ENCODE measurements around the gene RBFOX2. TPM values are rescaled to one million over a fixed set of nuclear protein-coding genes. Genes with fewer than 3 reads are reported as not detected.

The RBFOX2 gene
- total and polyA plus RNA-seq, 11 donors: 31.0 to 102 (median 84.0) TPM

DNA sequence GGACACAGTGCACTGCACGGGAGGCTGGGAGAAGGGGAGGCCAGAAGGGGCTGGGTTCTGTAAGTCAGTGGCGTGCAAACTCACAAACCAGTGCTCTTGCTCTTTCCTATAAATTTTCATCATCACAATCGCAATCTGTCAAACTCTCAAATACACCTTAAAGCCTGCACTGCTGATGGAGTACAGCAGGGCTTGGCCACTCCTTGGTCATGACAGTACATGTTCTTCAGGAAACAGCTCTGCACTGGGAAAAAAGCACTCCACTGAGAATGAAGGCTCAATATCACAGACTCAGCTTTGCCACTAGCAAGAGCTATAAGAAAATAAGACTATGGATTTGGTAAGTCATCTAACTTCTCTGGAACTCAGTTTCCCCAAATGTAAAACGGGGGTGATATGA lies 111.0 kb downstream of the RBFOX2 start:
- intact Hi-C loops (cut with DNase I): loop anchor here in 9 of 10 donors (5.0 to 10.0 kb wide), 8 partner anchors 75 to 493 kb away; no protein-coding TSS in a partner anchor
- TF ChIP-seq, protein P1, sequence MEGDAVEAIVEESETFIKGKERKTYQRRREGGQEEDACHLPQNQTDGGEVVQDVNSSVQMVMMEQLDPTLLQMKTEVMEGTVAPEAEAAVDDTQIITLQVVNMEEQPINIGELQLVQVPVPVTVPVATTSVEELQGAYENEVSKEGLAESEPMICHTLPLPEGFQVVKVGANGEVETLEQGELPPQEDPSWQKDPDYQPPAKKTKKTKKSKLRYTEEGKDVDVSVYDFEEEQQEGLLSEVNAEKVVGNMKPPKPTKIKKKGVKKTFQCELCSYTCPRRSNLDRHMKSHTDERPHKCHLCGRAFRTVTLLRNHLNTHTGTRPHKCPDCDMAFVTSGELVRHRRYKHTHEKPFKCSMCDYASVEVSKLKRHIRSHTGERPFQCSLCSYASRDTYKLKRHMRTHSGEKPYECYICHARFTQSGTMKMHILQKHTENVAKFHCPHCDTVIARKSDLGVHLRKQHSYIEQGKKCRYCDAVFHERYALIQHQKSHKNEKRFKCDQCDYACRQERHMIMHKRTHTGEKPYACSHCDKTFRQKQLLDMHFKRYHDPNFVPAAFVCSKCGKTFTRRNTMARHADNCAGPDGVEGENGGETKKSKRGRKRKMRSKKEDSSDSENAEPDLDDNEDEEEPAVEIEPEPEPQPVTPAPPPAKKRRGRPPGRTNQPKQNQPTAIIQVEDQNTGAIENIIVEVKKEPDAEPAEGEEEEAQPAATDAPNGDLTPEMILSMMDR (IDR thresholded peaks at IDR 0.05): no peak
- no peak for TF ChIP-seq POLR2A (IDR thresholded peaks at IDR 0.05)
- DNase-seq: no peak
- ATAC-seq: no peak
- Histone ChIP-seq H3K4me1 (peaks cover 12 to 97% (median 77%) of the 10 kb centered on the region in 12 donors), H3K9me3 (no peaks in the 10 kb centered on the region), H3K4me3 (no peak overlapping the region), H3K27ac (peak overlapping the region in 10 of 12 donors; percentile 29 to 71 (median 58)), H3K36me3 (no peaks in the 10 kb centered on the region), H3K27me3 (no peaks in the 10 kb centered on the region)
- 86 to 93% (median 91%) methylated on average over 4 of the region's 4 CpGs for WGBS, 4 donors

DNA sequence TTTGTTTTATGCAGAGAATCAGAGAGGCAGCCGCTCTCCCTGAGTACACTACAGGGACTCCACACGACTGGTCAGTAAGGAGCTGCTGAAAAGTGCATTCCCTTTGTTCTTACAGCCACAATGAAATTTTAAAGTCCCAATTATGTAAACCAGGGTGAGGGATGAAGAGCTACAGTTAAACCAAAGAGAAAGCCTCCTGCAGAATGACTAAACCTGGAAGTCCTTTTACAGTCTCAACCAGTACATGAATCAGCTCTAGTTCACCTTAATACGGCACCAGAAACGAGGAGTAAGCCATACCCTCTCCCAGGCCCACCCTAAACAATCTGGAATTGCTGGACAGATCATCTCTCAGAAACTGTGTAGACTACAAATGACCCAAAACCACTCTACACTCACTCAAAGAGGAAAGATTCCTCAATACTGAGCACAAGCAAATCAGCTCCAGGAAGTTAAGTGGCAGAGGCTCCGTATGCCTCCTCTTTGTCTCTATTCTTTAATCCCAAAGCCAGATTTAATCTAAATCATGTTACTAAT lies 113.1 kb downstream of the RBFOX2 start:
- Histone ChIP-seq H3K4me1 (peaks cover 12 to 97% (median 73%) of the 10 kb centered on the region in 12 donors), H3K4me3 (peak overlapping the region in 9 of 12 donors; percentile 37 to 58 (median 48)), H3K27ac (peak overlapping the region; percentile 57 to 91 (median 84)), H3K9me3 (no peaks in the 10 kb centered on the region), H3K27me3 (no peaks in the 10 kb centered on the region), H3K36me3 (no peaks in the 10 kb centered on the region)
- 7 to 17% (median 10%) methylated on average over 5 of the region's 5 CpGs for WGBS, 4 donors
- TF ChIP-seq, protein P1 (IDR thresholded peaks at IDR 0.05): no peak
- TF ChIP-seq POLR2A (IDR thresholded peaks at IDR 0.05): no peak
- DNase-seq (no peak), ATAC-seq (peak in 3 of 4 donors; percentile 3 to 9 (median 3))
- intact Hi-C loops (cut with DNase I): loop anchor here (2.0 to 10.0 kb wide), 13 partner anchors 21 to 491 kb away; no protein-coding TSS in a partner anchor

DNA sequence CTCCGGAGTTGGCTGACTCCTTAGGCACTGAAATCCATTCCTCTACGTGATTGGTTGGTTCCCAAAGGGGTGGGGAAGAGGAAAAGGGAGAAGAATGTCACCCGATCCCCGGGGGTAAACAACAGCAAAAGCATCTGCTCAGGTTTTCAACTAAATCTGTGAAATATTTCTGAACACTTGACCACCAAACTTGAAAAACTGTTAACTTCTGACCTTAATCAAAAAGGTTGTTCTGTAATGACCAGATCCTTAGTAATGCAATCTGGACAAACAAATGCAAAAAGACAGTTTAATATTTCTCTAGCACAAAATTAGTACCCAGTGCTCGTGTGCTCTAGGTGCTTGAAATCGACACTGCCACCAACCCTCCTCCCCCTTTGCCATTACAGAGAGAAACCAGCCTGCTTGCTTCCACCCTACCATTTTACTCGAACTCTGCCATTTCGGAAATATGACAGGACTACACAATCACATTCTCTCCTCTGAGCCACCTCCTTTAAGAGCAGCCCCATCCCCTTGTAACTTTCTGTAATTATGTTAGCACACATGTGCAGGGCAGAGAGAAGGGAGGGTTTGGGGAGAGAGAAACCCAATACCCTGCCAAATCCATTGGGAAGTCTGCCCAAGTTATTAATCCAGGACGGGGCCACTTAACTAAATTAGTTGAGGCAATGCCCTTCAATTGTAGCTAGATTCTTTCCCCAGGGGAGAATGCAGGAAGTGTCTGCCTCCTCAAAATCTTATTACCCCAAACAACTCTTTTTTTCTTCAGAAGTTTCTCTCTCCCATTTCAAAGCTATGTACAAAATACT lies 113.8 kb downstream of the RBFOX2 start:
- peaks cover 12 to 97% (median 77%) of the 10 kb centered on the region in 12 donors for H3K4me1 ChIP-seq
- no peaks in the 10 kb centered on the region for H3K36me3 ChIP-seq
- H3K27me3 ChIP-seq: no peaks in the 10 kb centered on the region
- intact Hi-C loops (cut with DNase I): loop anchor here (2.0 to 10.0 kb wide), 13 partner anchors 20 to 490 kb away; no protein-coding TSS in a partner anchor
- ATAC-seq (peak; percentile 87 to 92 (median 90)), DNase-seq (peak in 4 of 5 donors; percentile 69 to 85 (median 72))
- TF ChIP-seq POLR2A (IDR thresholded peaks at IDR 0.05): no peak
- TF ChIP-seq, protein P1 (IDR thresholded peaks at IDR 0.05): no peak
- H3K9me3 ChIP-seq: no peaks in the 10 kb centered on the region
- peak overlapping the region; percentile 22 to 58 (median 46) for H3K4me3 ChIP-seq
- peak overlapping the region; percentile 57 to 91 (median 84) for H3K27ac ChIP-seq
- 1 to 2% (median 2%) methylated on average over 9 of the region's 9 CpGs for WGBS, 4 donors

DNA sequence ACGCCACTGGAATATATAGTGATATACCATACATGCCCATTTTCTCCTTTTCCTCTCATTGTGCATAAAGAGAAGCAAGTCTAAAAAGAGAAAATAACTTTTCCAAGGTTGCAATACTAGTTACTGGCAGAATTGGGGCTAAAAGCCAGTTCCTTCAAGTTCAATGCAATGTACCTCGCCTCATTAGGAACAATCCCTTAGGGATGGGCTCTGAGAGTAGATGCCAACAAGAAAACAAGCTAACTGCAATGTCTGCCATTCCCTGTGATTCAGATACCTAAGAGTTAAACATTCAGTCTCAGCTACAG lies 114.3 kb downstream of the RBFOX2 start:
- no peaks in the 10 kb centered on the region for H3K36me3 ChIP-seq
- 13 to 21% (median 16%) methylated on average over 2 of the region's 2 CpGs for WGBS, 4 donors
- intact Hi-C loops (cut with DNase I): loop anchor here in 8 of 10 donors (2.0 to 10.0 kb wide), 9 partner anchors 20 to 490 kb away; no protein-coding TSS in a partner anchor

More for the DNA sequence above, 114.3 kb downstream of the RBFOX2 start:
- TF ChIP-seq, protein P1 (IDR thresholded peaks at IDR 0.05): no peak
- no peak for TF ChIP-seq POLR2A (IDR thresholded peaks at IDR 0.05)
- ATAC-seq: no peak
- Histone ChIP-seq H3K4me3 (peak overlapping the region in 10 of 12 donors; percentile 25 to 58 (median 48)), H3K27me3 (no peaks in the 10 kb centered on the region), H3K27ac (peak overlapping the region; percentile 57 to 91 (median 84)), H3K4me1 (peaks cover 12 to 95% (median 77%) of the 10 kb centered on the region in 12 donors), H3K9me3 (no peaks in the 10 kb centered on the region)
- DNase-seq: no peak
